LNCaP clone FGC (cell line): ENCODE data around the gene ZDHHC4.

ENCODE experiments used
- DNase-seq: peaks from one replicate; pipeline ENCODE4 v3.0.0-alpha.2; 2011; ENCODE audit warnings: low read depth
- H3K4me3 ChIP-seq: 2 replicates; pipeline ENCODE4 v1.5.1; 2011; ENCODE audit warnings: mild to moderate bottlenecking, low read depth, low read length, control low read depth
- TF ChIP-seq, protein P1 (sequence below): IDR thresholded peaks from 2 replicates; pipeline ENCODE4 v1.5.1; 2012; ENCODE audit warnings: mild to moderate bottlenecking; ENCODE audit not compliant: control insufficient read depth, insufficient read depth; ENCODE audit errors: extremely low read depth

Gene ZDHHC4

DNA sequence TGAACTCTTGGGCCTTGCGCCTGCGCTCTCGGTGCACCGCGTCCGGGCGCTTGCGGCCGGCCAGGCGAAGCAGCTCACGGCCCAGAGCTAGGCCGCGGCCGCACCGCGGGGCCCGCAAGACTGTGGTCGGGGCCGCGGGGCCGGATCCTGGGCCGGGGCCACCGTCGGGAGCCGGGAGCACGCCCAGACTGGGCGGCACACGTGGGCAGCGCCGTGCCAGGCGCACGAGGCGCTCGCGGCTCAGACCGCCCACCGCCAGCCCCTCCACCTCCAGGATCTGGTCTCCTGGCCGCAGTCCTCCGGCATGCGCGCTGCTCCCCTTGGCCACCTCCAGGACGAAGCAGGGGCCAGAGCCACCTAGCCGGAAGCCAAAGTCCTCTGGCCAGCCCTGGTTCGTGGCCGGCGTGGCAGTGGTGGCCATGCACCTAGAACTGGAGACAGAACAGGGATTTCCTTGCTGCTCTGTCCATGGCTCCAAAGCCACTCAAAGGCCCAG, 26.2 kb upstream of the ZDHHC4 start, which contains the start of gene GRID2IP:
Gene GRID2IP (minus strand): TSS at position 446 of the 496 bp plus-strand sequence. CDS start 25 bp downstream, at position 421.
- H3K4me3 ChIP-seq = no peak within 1 kb of the TSS
- TF ChIP-seq, protein P1, sequence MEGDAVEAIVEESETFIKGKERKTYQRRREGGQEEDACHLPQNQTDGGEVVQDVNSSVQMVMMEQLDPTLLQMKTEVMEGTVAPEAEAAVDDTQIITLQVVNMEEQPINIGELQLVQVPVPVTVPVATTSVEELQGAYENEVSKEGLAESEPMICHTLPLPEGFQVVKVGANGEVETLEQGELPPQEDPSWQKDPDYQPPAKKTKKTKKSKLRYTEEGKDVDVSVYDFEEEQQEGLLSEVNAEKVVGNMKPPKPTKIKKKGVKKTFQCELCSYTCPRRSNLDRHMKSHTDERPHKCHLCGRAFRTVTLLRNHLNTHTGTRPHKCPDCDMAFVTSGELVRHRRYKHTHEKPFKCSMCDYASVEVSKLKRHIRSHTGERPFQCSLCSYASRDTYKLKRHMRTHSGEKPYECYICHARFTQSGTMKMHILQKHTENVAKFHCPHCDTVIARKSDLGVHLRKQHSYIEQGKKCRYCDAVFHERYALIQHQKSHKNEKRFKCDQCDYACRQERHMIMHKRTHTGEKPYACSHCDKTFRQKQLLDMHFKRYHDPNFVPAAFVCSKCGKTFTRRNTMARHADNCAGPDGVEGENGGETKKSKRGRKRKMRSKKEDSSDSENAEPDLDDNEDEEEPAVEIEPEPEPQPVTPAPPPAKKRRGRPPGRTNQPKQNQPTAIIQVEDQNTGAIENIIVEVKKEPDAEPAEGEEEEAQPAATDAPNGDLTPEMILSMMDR = no peak
- DNase-seq = no peak

DNA sequence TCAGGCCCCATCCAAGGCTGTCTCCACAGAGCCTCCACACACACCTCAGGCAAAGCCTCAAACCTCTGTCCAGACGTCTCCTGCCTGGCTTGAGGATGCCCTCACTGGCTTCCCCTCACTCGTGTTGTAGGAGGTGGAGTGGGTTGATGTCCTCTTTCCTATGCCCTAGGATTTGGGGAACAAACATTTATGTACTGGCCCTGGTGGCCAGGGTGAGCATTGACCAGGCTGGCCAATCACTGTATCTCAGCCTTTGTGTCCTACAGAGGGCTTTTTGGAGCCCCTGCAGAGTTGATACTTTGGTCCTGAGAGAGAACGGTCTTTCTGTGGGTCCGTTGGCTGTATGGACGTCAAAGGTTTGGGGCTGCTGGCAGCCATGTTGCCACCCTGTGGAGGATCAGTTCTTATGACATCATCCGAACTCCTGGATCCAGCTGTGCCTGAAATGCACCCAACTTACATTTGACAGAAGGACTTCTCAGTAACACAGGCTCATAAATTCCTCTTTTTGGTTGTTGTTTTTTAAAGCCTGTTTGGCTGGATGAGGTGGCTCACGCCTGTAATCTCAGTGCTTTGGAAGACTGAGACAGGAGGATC, 23.7 kb upstream of the ZDHHC4 start:
- TF ChIP-seq, protein P1 = no peak
- H3K4me3 ChIP-seq = no peak overlapping the region
- no peak for DNase-seq

DNA sequence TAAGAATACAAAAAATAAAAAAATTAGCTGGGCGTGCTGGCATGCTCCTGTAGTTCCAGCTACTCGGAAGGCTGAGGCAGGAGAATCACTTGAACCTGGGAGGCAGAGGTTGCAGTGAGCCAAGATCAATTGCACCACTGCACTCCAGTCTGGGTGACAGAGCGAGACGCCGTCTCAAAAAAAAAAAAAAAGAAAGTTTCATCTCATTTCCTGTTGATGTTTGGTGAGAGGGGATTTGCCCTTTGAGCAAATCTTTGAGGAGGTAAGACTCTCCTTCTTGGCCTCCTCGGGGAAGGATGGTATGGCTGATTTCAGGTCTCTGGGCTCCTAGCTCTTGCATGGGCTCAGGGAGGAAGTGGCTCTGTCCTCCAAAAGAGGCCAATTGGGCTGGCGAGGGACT, 22.4 kb upstream of the ZDHHC4 start:
- TF ChIP-seq, protein P1 = no peak
- no peak for DNase-seq

DNA sequence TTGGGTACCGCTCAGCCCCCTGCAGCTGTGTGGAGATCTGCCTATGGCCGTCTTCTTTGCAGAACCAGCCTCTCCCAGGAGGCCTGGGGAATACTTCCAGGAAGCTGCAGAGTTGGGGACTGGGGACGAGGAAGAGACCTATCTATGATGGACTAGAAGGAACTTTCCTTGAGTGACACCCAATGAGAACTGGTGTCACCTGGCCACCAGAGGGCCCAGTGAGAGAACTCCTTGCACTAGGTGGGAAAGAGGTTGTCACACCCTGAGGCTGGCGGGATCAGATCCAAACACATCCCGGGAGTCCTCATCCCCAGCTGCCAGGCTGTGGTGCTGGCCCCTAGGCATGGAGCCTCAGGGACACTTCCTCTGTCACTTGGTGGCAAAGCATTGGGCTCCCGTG, 21.1 kb upstream of the ZDHHC4 start:
- no peak overlapping the region for H3K4me3 ChIP-seq
- TF ChIP-seq, protein P1 = peak; percentile 39
- no peak for DNase-seq

More for the DNA sequence above, 22.4 kb upstream of the ZDHHC4 start:
- no peak overlapping the region for H3K4me3 ChIP-seq

DNA sequence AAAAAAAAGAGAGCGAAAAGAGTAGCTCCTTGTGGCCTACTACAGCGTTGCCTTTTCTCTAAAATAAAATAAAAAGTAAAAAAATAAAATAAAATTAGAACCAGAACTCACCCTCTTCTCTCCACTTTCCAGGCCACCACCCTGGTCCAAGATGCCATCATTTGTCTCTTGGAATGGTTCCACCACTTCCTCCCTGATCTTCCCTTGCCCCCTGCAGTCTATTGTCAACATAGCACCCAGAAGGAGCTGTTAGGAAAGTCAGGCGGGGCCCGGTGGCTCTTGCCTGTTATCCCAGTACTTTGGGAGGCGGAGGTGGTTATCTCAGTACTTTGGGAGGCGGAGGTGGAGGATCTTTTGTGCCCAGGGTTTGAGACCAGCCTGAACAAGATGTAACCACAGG, 18.4 kb upstream of the ZDHHC4 start:
- no peak overlapping the region for H3K4me3 ChIP-seq
- peak; percentile 35 for DNase-seq
- TF ChIP-seq, protein P1 = peak; percentile 47

DNA sequence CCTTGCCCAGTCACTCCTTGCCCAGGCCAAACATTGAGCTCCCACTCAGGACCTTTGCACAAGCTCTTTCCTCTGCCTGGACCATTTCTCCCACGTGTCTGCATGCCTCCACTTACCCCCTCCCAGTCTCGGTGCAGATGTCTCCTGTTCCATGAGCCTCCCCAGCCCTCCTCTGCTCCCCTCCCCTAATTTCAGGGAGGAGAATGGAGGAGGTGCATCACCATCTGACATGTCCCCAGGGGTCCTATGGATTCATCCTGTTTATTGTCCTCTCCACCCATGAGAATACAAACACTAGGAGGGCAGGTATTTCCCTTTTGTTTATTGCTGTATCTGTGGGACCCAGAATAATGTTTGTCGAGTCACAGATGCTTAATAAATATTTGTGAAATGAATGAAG, 17.4 kb upstream of the ZDHHC4 start:
- H3K4me3 ChIP-seq = no peak overlapping the region
- no peak for DNase-seq
- TF ChIP-seq, protein P1 = no peak

DNA sequence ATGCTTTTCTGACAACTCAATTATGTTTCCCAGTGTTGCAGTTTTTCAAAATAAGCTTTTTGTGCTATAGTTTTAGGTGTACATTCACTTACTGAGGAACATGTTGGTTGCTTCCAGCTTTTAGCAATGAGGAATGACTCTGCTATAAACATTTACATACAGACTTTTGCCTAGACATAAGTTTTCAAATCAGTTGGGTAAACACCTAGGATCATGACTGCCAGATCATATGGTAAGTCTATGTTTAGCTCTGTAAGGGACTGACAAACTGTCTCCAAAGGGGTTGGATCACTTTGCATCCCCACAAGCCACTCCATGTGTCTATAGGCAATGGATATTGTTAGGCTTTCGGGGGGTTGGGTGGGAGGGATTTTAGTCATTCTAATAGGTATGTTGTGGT, 15.1 kb upstream of the ZDHHC4 start:
- H3K4me3 ChIP-seq = no peak overlapping the region
- TF ChIP-seq, protein P1 = no peak

More for the DNA sequence above, 15.1 kb upstream of the ZDHHC4 start:
- no peak for DNase-seq
